HepG2 (cell line): Measurements from ENCODE around the gene SERINC2. TPM values are rescaled to one million over a fixed set of nuclear protein-coding genes. Genes with fewer than 3 reads are reported as not detected.

Source experiments
- CBX1 ChIP-seq: IDR thresholded peaks from one replicate; pipeline ENCODE4 v1.6.1; 2016; ENCODE audit warnings: antibody characterized with exemption, low read depth
- CEBPG ChIP-seq: IDR thresholded peaks from 2 replicates; pipeline ENCODE4 v1.6.1; 2016
- HES4 ChIP-seq: sonication (generic); formaldehyde crosslinking; IDR thresholded peaks from 2 replicates; pipeline ENCODE4 v1.9.0; 2021; ENCODE audit warnings: mild to moderate bottlenecking, missing genetic modification reagents, borderline replicate concordance
- HNF1A ChIP-seq, 2 experiments: sonication (generic) in 1 of 2; formaldehyde crosslinking in 1 of 2; IDR thresholded peaks; 2 replicates each; pipeline versions ENCODE4 v1.4.0 to v1.6.1; 2016 to 2020; ENCODE audit warnings: borderline replicate concordance in 1 of 2, low read depth in 1 of 2, mild to moderate bottlenecking in 1 of 2, missing genetic modification reagents in 1 of 2
- HNRNPL ChIP-seq: fragments of 200-400 bp; formaldehyde crosslinking; IDR thresholded peaks from 2 replicates; pipeline ENCODE4 v1.6.1; 2017; ENCODE audit warnings: mild to moderate bottlenecking, low read depth, low read length
- KAT7 ChIP-seq: IDR thresholded peaks from 2 replicates; pipeline ENCODE4 v1.6.1; 2018; ENCODE audit warnings: borderline replicate concordance, missing compliant biosample characterization
- MEIS1 ChIP-seq: sonication (generic); formaldehyde crosslinking; IDR thresholded peaks from 2 replicates; pipeline ENCODE4 v1.9.0; 2021; ENCODE audit warnings: mild to moderate bottlenecking, missing genetic modification reagents, moderate library complexity, borderline replicate concordance
- NFKB2 ChIP-seq: sonication (generic); formaldehyde crosslinking; IDR thresholded peaks from 2 replicates; pipeline ENCODE4 v1.4.0; 2020; ENCODE audit warnings: missing genetic modification reagents, borderline replicate concordance
- RAD51 ChIP-seq: fragments of 450-650 bp; IDR thresholded peaks from 2 replicates; pipeline ENCODE4 v1.6.1; 2016; ENCODE audit warnings: borderline replicate concordance
- SP5 ChIP-seq: IDR thresholded peaks from 2 replicates; pipeline ENCODE4 v1.6.1; 2016; ENCODE audit warnings: low read depth, borderline replicate concordance
- ZBED4 ChIP-seq: sonication (generic); formaldehyde crosslinking; IDR thresholded peaks from 2 replicates; pipeline ENCODE4 v1.4.0; 2020; ENCODE audit warnings: missing genetic modification reagents, borderline replicate concordance
- ZNF124 ChIP-seq: sonication (generic); formaldehyde crosslinking; IDR thresholded peaks from 2 replicates; pipeline ENCODE4 v1.4.0; 2020; ENCODE audit warnings: missing genetic modification reagents
- ZNF468 ChIP-seq: sonication (generic); formaldehyde crosslinking; IDR thresholded peaks from 2 replicates; pipeline ENCODE4 v1.8.0; 2022; ENCODE audit warnings: mild to moderate bottlenecking, moderate library complexity, missing genetic modification reagents
- ZNF564 ChIP-seq: sonication (generic); formaldehyde crosslinking; IDR thresholded peaks from 2 replicates; pipeline ENCODE4 v1.8.1; 2023; ENCODE audit warnings: mild to moderate bottlenecking, missing genetic modification reagents
- ZNF709 ChIP-seq: sonication (generic); formaldehyde crosslinking; IDR thresholded peaks from 2 replicates; pipeline ENCODE4 v1.5.0; 2020; ENCODE audit warnings: mild to moderate bottlenecking, missing genetic modification reagents
- ZNF713 ChIP-seq: sonication (generic); formaldehyde crosslinking; IDR thresholded peaks from 2 replicates; pipeline ENCODE4 v1.4.0; 2020; ENCODE audit warnings: mild to moderate bottlenecking, missing genetic modification reagents
- ZNF768 ChIP-seq: sonication (generic); formaldehyde crosslinking; IDR thresholded peaks from 2 replicates; pipeline ENCODE4 v1.4.0; 2020; ENCODE audit warnings: missing genetic modification reagents
- ZNF792 ChIP-seq: IDR thresholded peaks from 2 replicates; pipeline ENCODE4 v1.6.1; 2016
- polyA plus RNA-seq, 8 experiments: library from polyadenylated mRNA; depleted of rRNA in 3 of 8; stranded (reverse) in 7 of 8; unstranded in 1 of 8; fragments of >200 nt; fragmentation: Illumina TruSeq in 4 of 8; extraction: Trizol in 4 of 8; gene quantifications; 2 replicates each; pipeline versions ENCODE4 v1.2.1 to v1.2.3, GENCODE V29; 2011 to 2016; ENCODE audit warnings: low read depth in 4 of 8, missing spikeins in 1 of 8, mixed read lengths in 1 of 8; ENCODE audit not compliant: insufficient read depth in 1 of 8
- total RNA-seq, 5 experiments: library from RNA; depleted of rRNA; stranded (reverse); fragments of >200 nt; fragmentation: Illumina TruSeq; extraction: Trizol; gene quantifications; 2 replicates each; pipeline ENCODE4 v1.2.3, GENCODE V29; 2016; ENCODE audit warnings: low read depth in 1 of 5
- TF ChIP-seq, protein P1 (sequence below): sonication (generic); formaldehyde crosslinking; IDR thresholded peaks from 2 replicates; pipeline ENCODE4 v1.5.0; 2020; ENCODE audit warnings: missing genetic modification reagents
- TF ChIP-seq, protein P2 (sequence below): sonication (generic); formaldehyde crosslinking; IDR thresholded peaks from 2 replicates; pipeline ENCODE4 v1.8.1; 2023; ENCODE audit warnings: mild to moderate bottlenecking, moderate library complexity, missing genetic modification reagents

Gene SERINC2
- total and polyA plus RNA-seq, 2 of the 13 experiments (the other 11 are each of a cell fraction or from before 2014, with no cell fraction given): 4.8 to 126 TPM

DNA sequence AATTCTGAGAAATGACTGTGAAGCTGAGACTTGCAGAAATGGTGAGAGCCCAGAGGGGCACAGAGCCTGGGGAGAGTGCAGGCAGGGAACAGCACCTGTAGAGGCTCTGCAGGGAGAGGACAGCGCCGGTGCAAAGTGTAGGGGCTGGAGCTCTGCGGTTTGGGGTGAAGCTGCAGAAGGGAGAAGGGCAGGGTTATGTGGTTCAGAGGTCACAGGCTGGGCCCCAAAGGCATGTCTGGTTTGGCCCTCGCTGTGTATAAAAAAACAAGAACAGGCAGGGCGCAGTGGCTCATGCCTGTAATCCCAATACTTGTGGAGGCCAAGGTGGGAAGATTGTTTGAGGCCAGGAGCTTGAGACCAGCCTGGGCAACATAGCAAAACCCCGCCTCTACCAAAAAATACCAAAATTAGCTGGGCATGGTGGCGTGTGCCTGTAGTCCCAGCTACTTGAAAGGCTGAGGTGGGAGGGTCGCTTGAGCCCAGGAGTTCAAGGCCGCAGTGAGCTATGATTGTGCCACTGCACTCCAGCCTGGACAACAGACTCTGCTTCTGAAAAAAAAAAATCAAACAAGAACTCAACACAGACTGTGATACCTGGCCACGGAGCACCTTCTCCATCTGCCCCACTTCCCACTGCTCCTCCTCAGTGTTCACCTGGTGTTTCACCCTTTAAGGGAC lies 29.1 kb downstream of the SERINC2 start (continued):
- TF ChIP-seq, protein P1, sequence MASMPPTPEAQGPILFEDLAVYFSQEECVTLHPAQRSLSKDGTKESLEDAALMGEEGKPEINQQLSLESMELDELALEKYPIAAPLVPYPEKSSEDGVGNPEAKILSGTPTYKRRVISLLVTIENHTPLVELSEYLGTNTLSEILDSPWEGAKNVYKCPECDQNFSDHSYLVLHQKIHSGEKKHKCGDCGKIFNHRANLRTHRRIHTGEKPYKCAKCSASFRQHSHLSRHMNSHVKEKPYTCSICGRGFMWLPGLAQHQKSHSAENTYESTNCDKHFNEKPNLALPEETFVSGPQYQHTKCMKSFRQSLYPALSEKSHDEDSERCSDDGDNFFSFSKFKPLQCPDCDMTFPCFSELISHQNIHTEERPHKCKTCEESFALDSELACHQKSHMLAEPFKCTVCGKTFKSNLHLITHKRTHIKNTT (CRISPR knock-in tag): no peak
- TF ChIP-seq MEIS1 (CRISPR knock-in tag) (no peak), ZNF713 (CRISPR knock-in tag) (no peak; the same call in 1 of the 2 replicates), ZNF564 (CRISPR knock-in tag) (peak; percentile 69; the same call in 1 of the 2 replicates), RAD51 (no peak), ZNF709 (CRISPR knock-in tag) (no peak), ZNF124 (CRISPR knock-in tag) (0 out of 2 replicates have a peak, but pooled peaks have one; percentile 27), CBX1 (no peak), ZNF792 (CRISPR knock-in tag) (no peak), CEBPG (CRISPR knock-in tag) (peak; percentile 58), HNF1A (IDR thresholded peaks at IDR 0.05; ENCODE audit: low read depth) (peak; percentile 44; the same call in 1 of the 2 replicates), HNF1A (CRISPR knock-in tag; IDR thresholded peaks at IDR 0.05; ENCODE audit: borderline replicate concordance) (peak; percentile 60; the same call in 1 of the 2 replicates), HNRNPL (0 out of 2 replicates have a peak, but pooled peaks have one; percentile 68), ZBED4 (CRISPR knock-in tag) (no peak), SP5 (CRISPR knock-in tag) (peak; percentile 89), ZNF768 (peak; percentile 88), NFKB2 (CRISPR knock-in tag) (no peak; the same call in 1 of the 2 replicates), ZNF468 (no peak), KAT7 (CRISPR knock-in tag) (no peak; the same call in 1 of the 2 replicates), HES4 (CRISPR knock-in tag) (no peak)
- TF ChIP-seq, protein P2, sequence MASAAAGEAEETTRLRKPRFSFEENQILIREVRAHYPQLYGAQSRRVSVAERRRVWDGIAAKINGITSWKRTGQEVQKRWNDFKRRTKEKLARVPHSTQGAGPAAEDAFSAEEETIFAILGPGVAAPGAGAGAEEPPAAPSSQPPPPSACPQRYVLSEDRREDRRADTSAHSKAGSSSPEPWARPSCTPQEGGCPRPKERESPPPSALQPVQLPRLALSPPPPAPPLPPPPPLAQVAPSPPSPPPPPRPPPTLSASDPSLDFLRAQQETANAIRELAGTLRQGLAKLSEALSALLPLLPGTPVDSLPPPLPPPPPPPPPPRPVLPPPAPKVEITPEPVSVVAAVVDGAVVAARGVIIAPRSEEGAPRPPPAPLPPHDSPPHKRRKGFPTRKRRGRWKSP: peak; percentile 31; the same call in 1 of the 2 replicates
